AG04449 (cell line): Measurements from ENCODE around the gene PSAT1.

ENCODE experiments used
- CTCF ChIA-PET: fragments of 350-600 bp; formaldehyde crosslinking; extraction: SDS; loops from one replicate; lab custom pipeline; 2021; ENCODE audit warnings: antibody characterized with exemption; lab: Yijun Ruan, JAX
- POLR2A ChIA-PET: fragments of 400-600, 350-600 bp; formaldehyde crosslinking; extraction: SDS; loops from one replicate; lab custom pipeline; 2020; ENCODE audit warnings: antibody characterized with exemption, inconsistent platforms; lab: Yijun Ruan, JAX
- DNase-seq: peaks from one replicate; pipeline ENCODE4 v3.0.0-alpha.2; 2010; ENCODE audit warnings: low read depth, low spot score
- H3K4me3 ChIP-seq: 2 replicates; pipeline ENCODE4 v1.5.1; 2011; ENCODE audit warnings: low read depth, mild to moderate bottlenecking, control low read depth, low read length
- CTCF ChIP-seq: IDR thresholded peaks from one replicate; pipeline ENCODE4 v1.5.1; 2011; ENCODE audit warnings: mild to moderate bottlenecking, moderate library complexity, low read length, control low read depth, inconsistent platforms; ENCODE audit not compliant: insufficient read depth; ENCODE audit errors: missing control alignments

The PSAT1 gene

GRCh38 chr9:78326564-78326963 lies 29.6 kb downstream of the PSAT1 start:
- ChIA-PET CTCF (interaction anchor here (0.8 kb wide), 1 partner anchor 43 kb away, joined by 3 read pairs; no protein-coding TSS in a partner anchor), POLR2A (no interaction called here)
- no peak for DNase-seq
- H3K4me3 ChIP-seq: no peak overlapping the region
- no peak for TF ChIP-seq CTCF

- TF ChIP-seq CTCF: no peak
- no peak for DNase-seq
- POLR2A ChIA-PET: no interaction called here
- CTCF ChIA-PET: no interaction called here
- H3K4me3 ChIP-seq: no peak overlapping the region
Measured at GRCh38 chr9:78332381-78332780, 35.5 kb downstream of the PSAT1 start.

- no peak for TF ChIP-seq CTCF
- ChIA-PET CTCF (interaction anchor here (2.8 kb wide), 1 partner anchor 21 kb away, joined by 9 read pairs; no protein-coding TSS in a partner anchor), POLR2A (no interaction called here)
- no peak for DNase-seq
- H3K4me3 ChIP-seq: no peak overlapping the region
Measured at GRCh38 chr9:78348848-78349247, 51.9 kb downstream of the PSAT1 start.

- CTCF ChIA-PET: no interaction called here
- TF ChIP-seq CTCF: no peak
- POLR2A ChIA-PET: no interaction called here
- no peak overlapping the region for H3K4me3 ChIP-seq
- DNase-seq: no peak
Measured at GRCh38 chr9:78351816-78352215, 54.9 kb downstream of the PSAT1 start.

- ChIA-PET CTCF (interaction anchor here (0.7 to 1.3 kb wide), 2 partner anchors 12 to 26 kb away, joined by 3 to 5 read pairs; no protein-coding TSS in a partner anchor), POLR2A (no interaction called here)
- TF ChIP-seq CTCF: no peak
- no peak for DNase-seq
- no peak overlapping the region for H3K4me3 ChIP-seq
Measured at GRCh38 chr9:78354324-78354973, 57.5 kb downstream of the PSAT1 start.

GRCh38 chr9:78354989-78355388 lies 58.1 kb downstream of the PSAT1 start:
- no peak for DNase-seq
- no peak for TF ChIP-seq CTCF
- POLR2A ChIA-PET: no interaction called here
- no peak overlapping the region for H3K4me3 ChIP-seq
- CTCF ChIA-PET: interaction anchor here (1.3 kb wide), 1 partner anchor 11 kb away, joined by 5 read pairs; no protein-coding TSS in a partner anchor
